ENCODE results near the gene GHITM. TPM values are rescaled to one million over a fixed set of nuclear protein-coding genes. Genes with fewer than 3 reads are reported as not detected.
A peak's percentile ranks its signal among the peaks of the same experiment; 100 is the strongest.

GHITM gene
- total and polyA plus RNA-seq, 2 of the 13 experiments (the other 11 are each of a cell fraction or from before 2014, with no cell fraction given) = 163 to 212 TPM

- TF ChIP-seq, protein P1, sequence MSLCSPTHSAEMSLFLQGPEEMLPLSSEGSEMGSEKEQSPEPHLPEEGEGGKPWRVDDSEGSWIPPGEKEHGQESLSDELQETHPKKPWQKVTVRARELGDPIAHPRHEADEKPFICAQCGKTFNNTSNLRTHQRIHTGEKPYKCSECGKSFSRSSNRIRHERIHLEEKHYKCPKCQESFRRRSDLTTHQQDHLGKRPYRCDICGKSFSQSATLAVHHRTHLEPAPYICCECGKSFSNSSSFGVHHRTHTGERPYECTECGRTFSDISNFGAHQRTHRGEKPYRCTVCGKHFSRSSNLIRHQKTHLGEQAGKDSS (CRISPR knock-in tag; IDR thresholded peaks at IDR 0.05; ENCODE audit: borderline replicate concordance, low read depth) = peak; percentile 52; the same call in 1 of the 2 replicates
- TF ChIP-seq, protein P2, sequence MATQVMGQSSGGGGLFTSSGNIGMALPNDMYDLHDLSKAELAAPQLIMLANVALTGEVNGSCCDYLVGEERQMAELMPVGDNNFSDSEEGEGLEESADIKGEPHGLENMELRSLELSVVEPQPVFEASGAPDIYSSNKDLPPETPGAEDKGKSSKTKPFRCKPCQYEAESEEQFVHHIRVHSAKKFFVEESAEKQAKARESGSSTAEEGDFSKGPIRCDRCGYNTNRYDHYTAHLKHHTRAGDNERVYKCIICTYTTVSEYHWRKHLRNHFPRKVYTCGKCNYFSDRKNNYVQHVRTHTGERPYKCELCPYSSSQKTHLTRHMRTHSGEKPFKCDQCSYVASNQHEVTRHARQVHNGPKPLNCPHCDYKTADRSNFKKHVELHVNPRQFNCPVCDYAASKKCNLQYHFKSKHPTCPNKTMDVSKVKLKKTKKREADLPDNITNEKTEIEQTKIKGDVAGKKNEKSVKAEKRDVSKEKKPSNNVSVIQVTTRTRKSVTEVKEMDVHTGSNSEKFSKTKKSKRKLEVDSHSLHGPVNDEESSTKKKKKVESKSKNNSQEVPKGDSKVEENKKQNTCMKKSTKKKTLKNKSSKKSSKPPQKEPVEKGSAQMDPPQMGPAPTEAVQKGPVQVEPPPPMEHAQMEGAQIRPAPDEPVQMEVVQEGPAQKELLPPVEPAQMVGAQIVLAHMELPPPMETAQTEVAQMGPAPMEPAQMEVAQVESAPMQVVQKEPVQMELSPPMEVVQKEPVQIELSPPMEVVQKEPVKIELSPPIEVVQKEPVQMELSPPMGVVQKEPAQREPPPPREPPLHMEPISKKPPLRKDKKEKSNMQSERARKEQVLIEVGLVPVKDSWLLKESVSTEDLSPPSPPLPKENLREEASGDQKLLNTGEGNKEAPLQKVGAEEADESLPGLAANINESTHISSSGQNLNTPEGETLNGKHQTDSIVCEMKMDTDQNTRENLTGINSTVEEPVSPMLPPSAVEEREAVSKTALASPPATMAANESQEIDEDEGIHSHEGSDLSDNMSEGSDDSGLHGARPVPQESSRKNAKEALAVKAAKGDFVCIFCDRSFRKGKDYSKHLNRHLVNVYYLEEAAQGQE (IDR thresholded peaks at IDR 0.05; ENCODE audit: borderline replicate concordance in 1 of 2, low read depth in 1 of 2, low read length in 2 of 2) = peak in 1 of 2 experiments; percentile 31; a peak in 1 of 4 replicates
- TF ChIP-seq AHR (CRISPR knock-in tag; IDR thresholded peaks at IDR 0.05) = no peak
- TF ChIP-seq SKI (IDR thresholded peaks at IDR 0.05; ENCODE audit: partially characterized antibody) = peak; percentile 36
- no peak for TF ChIP-seq CC2D1A (CRISPR knock-in tag; IDR thresholded peaks at IDR 0.05)
- no peak; the same call in 1 of the 2 replicates for TF ChIP-seq ZNF629 (CRISPR knock-in tag; conservative IDR thresholded peaks at IDR 0.05)
- TF ChIP-seq, protein P3, sequence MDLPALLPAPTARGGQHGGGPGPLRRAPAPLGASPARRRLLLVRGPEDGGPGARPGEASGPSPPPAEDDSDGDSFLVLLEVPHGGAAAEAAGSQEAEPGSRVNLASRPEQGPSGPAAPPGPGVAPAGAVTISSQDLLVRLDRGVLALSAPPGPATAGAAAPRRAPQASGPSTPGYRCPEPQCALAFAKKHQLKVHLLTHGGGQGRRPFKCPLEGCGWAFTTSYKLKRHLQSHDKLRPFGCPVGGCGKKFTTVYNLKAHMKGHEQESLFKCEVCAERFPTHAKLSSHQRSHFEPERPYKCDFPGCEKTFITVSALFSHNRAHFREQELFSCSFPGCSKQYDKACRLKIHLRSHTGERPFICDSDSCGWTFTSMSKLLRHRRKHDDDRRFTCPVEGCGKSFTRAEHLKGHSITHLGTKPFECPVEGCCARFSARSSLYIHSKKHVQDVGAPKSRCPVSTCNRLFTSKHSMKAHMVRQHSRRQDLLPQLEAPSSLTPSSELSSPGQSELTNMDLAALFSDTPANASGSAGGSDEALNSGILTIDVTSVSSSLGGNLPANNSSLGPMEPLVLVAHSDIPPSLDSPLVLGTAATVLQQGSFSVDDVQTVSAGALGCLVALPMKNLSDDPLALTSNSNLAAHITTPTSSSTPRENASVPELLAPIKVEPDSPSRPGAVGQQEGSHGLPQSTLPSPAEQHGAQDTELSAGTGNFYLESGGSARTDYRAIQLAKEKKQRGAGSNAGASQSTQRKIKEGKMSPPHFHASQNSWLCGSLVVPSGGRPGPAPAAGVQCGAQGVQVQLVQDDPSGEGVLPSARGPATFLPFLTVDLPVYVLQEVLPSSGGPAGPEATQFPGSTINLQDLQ (CRISPR knock-in tag; IDR thresholded peaks at IDR 0.05) = no peak
- TF ChIP-seq ZNF549 (CRISPR knock-in tag; IDR thresholded peaks at IDR 0.05) = peak; percentile 59; the same call in 1 of the 2 replicates
- peak; percentile 31; the same call in 1 of the 2 replicates for TF ChIP-seq ZNF335 (CRISPR knock-in tag; IDR thresholded peaks at IDR 0.05)
- 0 out of 2 replicates have a peak, but pooled peaks have one; percentile 55 for TF ChIP-seq ZNF33B (CRISPR knock-in tag; IDR thresholded peaks at IDR 0.05)
- TF ChIP-seq, protein P4, sequence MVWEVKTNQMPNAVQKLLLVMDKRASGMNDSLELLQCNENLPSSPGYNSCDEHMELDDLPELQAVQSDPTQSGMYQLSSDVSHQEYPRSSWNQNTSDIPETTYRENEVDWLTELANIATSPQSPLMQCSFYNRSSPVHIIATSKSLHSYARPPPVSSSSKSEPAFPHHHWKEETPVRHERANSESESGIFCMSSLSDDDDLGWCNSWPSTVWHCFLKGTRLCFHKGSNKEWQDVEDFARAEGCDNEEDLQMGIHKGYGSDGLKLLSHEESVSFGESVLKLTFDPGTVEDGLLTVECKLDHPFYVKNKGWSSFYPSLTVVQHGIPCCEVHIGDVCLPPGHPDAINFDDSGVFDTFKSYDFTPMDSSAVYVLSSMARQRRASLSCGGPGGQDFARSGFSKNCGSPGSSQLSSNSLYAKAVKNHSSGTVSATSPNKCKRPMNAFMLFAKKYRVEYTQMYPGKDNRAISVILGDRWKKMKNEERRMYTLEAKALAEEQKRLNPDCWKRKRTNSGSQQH (CRISPR knock-in tag; IDR thresholded peaks at IDR 0.05; ENCODE audit: low read depth) = 0 out of 2 replicates have a peak, but pooled peaks have one; percentile 40
- TF ChIP-seq ZMYM4 (CRISPR knock-in tag; IDR thresholded peaks at IDR 0.05) = peak; percentile 98
- TF ChIP-seq HOXA3 (CRISPR knock-in tag; IDR thresholded peaks at IDR 0.05) = peak; percentile 99
- TF ChIP-seq TEF (CRISPR knock-in tag; IDR thresholded peaks at IDR 0.05) = peak; percentile 62; the same call in 1 of the 2 replicates
- no peak for TF ChIP-seq ZNF557 (CRISPR knock-in tag; IDR thresholded peaks at IDR 0.05)
- 0 out of 2 replicates have a peak, but pooled peaks have one; percentile 20 for TF ChIP-seq SP5 (CRISPR knock-in tag; IDR thresholded peaks at IDR 0.05; ENCODE audit: borderline replicate concordance, low read depth)
- TF ChIP-seq ZSCAN29 (CRISPR knock-in tag; conservative IDR thresholded peaks at IDR 0.05) = no peak
- 0 out of 2 replicates have a peak, but pooled peaks have one; percentile 40 for TF ChIP-seq ZNF143 (CRISPR knock-in tag; IDR thresholded peaks at IDR 0.05)
- TF ChIP-seq ZFP36L1 (CRISPR knock-in tag; IDR thresholded peaks at IDR 0.05) = no peak
- TF ChIP-seq RARA (CRISPR knock-in tag; IDR thresholded peaks at IDR 0.05) = no peak
Observed at GRCh38 chr10:84139126-84140035, at the start of gene GHITM (continued).

Measured in HepG2 (cell line).